ENCODE results near the gene ACAD9.

ACAD9 gene

DNA sequence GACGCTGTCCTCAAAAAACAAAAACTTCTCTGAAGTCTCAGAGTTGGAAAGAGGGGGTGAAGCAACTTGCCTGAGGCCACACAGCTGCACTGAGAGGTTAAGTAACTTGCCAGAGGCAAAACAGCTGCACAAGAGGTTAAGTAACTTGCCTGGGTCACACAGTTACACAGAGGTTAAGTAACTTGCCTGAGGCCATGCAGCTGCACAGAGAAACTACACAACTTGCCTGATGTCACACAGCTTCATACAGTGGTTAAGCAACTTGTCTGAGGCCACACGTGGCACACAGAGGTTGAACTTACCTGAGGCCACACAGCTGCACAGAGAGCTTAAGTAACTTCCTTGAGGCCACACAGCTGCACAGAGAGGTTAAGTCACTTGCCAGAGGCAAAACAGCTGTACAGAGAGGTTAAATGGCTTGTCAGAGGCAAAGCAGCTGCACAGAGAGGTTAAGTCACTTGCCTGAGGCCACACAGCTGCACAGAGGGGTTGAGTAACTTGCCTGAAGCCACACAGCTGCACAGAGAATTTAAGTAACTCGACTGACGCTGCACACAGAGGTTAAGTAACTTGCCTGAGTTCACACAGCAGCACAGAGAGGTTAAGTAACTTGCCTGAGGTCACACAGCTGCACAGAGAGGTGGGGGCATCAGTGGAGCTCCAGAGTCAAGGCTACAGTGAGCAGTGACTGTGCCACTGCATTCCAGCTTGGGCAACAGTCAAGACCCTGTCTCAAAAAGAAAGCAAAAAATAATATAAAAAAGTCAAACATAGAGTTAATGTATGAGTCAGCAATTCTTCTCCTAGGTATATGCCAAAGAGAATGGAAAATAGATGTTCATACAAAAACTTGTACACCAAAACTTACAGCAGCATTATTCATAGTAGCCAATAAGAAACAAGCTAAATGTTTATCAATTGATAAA, 12.0 kb upstream of the ACAD9 start:
- TF ChIP-seq, protein P1, sequence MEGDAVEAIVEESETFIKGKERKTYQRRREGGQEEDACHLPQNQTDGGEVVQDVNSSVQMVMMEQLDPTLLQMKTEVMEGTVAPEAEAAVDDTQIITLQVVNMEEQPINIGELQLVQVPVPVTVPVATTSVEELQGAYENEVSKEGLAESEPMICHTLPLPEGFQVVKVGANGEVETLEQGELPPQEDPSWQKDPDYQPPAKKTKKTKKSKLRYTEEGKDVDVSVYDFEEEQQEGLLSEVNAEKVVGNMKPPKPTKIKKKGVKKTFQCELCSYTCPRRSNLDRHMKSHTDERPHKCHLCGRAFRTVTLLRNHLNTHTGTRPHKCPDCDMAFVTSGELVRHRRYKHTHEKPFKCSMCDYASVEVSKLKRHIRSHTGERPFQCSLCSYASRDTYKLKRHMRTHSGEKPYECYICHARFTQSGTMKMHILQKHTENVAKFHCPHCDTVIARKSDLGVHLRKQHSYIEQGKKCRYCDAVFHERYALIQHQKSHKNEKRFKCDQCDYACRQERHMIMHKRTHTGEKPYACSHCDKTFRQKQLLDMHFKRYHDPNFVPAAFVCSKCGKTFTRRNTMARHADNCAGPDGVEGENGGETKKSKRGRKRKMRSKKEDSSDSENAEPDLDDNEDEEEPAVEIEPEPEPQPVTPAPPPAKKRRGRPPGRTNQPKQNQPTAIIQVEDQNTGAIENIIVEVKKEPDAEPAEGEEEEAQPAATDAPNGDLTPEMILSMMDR (IDR thresholded peaks at IDR 0.05; ENCODE audit: low read depth, low read length) = no peak
- Histone ChIP-seq H3K4me1 (peaks cover 14% of the 10 kb centered on the region), H3K9me3 (no peaks in the 10 kb centered on the region), H3K4me3 (ENCODE audit: low read depth, low read length) (no peak overlapping the region), H3K36me3 (no peaks in the 10 kb centered on the region), H3K27me3 (no peaks in the 10 kb centered on the region)
- no peak for DNase-seq

DNA sequence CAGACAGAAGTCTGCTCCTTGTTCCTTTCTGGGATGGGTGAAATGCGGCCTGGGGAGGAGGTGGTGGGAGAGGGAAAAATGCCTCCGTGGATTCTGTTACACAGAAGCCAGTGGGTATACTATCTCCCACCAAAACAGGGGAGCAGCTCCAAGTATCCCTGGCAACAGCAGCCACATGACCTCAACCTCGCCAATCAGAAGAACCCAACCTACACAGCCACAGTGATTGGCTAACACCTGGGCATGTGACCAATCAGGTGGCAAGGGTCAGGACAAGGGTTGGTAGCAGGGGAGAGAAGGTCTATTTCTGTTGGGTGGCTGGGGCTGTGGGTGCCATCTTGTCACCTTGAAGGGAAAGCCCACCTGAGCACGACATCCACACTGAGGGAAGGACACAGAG, 9.1 kb upstream of the ACAD9 start:
- H3K9me3 ChIP-seq = no peaks in the 10 kb centered on the region
- H3K27me3 ChIP-seq = no peaks in the 10 kb centered on the region
- H3K36me3 ChIP-seq = no peaks in the 10 kb centered on the region
- H3K4me1 ChIP-seq = peaks cover 4% of the 10 kb centered on the region; the same call in 1 of the 2 replicates
- no peak for DNase-seq
- no peak overlapping the region for H3K4me3 ChIP-seq (ENCODE audit: low read depth, low read length)
- TF ChIP-seq, protein P1 (IDR thresholded peaks at IDR 0.05; ENCODE audit: low read depth, low read length) = no peak

DNA sequence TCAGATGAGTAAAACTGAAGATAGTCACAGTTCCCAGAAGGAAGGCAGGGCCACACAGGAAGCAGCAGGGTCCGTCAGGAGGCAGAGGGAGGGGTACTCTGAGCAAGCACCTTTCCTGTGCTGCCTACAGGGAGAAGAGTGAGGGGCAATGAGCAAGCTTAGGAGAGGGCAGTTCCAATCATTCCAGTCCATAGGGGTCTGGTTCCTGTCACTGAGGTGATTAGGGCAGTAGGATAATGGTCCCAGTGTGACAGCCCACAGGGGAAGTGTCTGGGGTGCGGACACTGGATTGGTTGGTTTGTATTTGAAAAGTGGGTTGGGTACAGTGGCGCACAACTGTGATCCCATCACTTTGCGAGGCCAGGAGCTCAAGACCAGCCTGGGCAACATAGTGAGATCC, 7.1 kb upstream of the ACAD9 start:
- DNase-seq = no peak
- Histone ChIP-seq H3K27me3 (no peaks in the 10 kb centered on the region), H3K36me3 (no peaks in the 10 kb centered on the region), H3K4me3 (ENCODE audit: low read depth, low read length) (no peak overlapping the region), H3K9me3 (no peaks in the 10 kb centered on the region), H3K4me1 (no peaks in the 10 kb centered on the region; the same call in 1 of the 2 replicates)
- TF ChIP-seq, protein P1 (IDR thresholded peaks at IDR 0.05; ENCODE audit: low read depth, low read length) = no peak

DNA sequence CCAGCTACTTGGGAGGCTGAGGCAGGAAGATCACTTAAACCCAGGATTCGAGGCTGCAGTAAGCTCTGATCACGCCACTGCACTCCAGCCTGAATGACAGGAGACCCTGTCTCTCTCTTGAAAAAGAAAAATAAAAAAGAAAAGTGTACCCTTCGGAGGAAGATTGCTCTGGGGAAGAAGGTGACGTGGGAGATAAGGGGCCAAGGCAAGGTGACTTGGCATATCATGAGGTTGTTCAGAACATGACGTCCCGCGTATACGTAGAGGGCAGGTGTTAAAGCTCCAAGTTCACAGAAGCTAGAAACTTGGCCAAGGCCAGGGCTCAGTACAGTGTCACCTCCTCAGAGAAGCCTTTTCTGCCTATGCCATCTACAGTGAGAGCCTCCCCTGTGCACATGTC, 6.7 kb upstream of the ACAD9 start:
- no peaks in the 10 kb centered on the region for H3K27me3 ChIP-seq
- no peak overlapping the region for H3K4me3 ChIP-seq (ENCODE audit: low read depth, low read length)
- H3K4me1 ChIP-seq = no peaks in the 10 kb centered on the region; the same call in 1 of the 2 replicates
- no peak for DNase-seq
- TF ChIP-seq, protein P1 (IDR thresholded peaks at IDR 0.05; ENCODE audit: low read depth, low read length) = no peak
- no peaks in the 10 kb centered on the region for H3K9me3 ChIP-seq
- H3K36me3 ChIP-seq = no peaks in the 10 kb centered on the region

DNA sequence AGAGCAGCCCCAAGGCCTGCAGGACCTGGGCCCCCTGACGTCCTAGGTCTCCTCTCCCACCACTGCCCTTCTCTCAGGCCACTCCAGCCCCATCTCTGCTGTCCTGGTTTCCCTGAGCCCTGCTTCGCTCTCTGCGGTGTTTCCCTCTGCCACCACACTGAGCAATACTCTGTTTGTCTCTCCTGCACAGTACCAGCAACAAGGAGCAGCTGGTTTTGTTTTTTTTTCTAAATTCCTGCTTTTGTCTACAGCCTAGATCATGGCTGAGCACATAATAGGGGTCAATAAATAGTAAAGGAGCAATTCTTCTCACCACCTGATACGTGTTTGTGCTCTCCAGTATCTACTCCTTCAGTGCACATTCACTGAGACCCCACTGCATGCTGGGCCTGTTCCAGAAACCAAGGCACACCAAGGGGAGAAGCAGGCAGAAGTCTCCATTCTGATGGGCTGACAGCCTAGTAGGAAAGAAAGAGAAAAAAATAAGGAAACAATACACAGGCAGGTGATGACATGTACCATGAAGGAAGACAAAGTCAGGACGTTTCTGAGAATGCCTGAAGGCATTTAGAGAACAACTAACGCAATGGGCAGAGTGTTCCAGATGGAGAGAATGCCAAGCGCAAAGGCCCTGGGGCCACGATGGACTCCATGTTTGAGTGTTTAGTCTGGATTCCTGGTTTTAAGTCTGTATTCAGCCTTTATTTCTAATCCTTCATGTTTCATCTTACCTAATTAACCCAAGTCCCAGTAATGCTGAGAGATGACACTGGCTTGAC, 6.0 kb upstream of the ACAD9 start:
- DNase-seq = no peak
- no peaks in the 10 kb centered on the region for H3K27me3 ChIP-seq
- TF ChIP-seq, protein P1 (IDR thresholded peaks at IDR 0.05; ENCODE audit: low read depth, low read length) = no peak

More for the DNA sequence above, 6.0 kb upstream of the ACAD9 start:
- Histone ChIP-seq H3K9me3 (no peaks in the 10 kb centered on the region), H3K36me3 (no peaks in the 10 kb centered on the region), H3K4me3 (ENCODE audit: low read depth, low read length) (no peak overlapping the region), H3K4me1 (no peaks in the 10 kb centered on the region; the same call in 1 of the 2 replicates)
